K562 (cell line): ENCODE measurements around the gene LAIR2. TPM values are rescaled to one million over a fixed set of nuclear protein-coding genes. Genes with fewer than 3 reads are reported as not detected.

Experiments
- E4F1 ChIP-seq: fragments of 250-450 bp; sonication (Bioruptor Pico); IDR thresholded peaks from 2 replicates; pipeline ENCODE4 v1.5.0; 2021; ENCODE audit warnings: mild to moderate bottlenecking, borderline replicate concordance
- ELF4 ChIP-seq: fragments of 450-650 bp; formaldehyde crosslinking; IDR thresholded peaks from 2 replicates; pipeline ENCODE4 v1.4.0; 2022; ENCODE audit warnings: missing genetic modification characterization
- ETV1 ChIP-seq: fragments of 450-650 bp; conservative IDR thresholded peaks from 2 replicates; pipeline ENCODE4 v1.6.1; 2016; ENCODE audit warnings: missing genetic modification characterization, control low read depth, low read depth, missing compliant biosample characterization
- HNRNPL ChIP-seq: fragments of 200-400 bp; formaldehyde crosslinking; IDR thresholded peaks from 2 replicates; pipeline ENCODE4 v1.6.1; 2017; ENCODE audit warnings: low read depth, mild to moderate bottlenecking, low read length
- NR2C1 ChIP-seq, 2 experiments: fragments of 450-650 bp; IDR thresholded peaks; 2 replicates each; pipeline ENCODE4 v1.6.1; 2017; ENCODE audit warnings: mild to moderate bottlenecking in 2 of 2, antibody characterized with exemption in 1 of 2, inconsistent platforms in 1 of 2, missing compliant biosample characterization in 1 of 2, missing genetic modification characterization in 1 of 2
- POLR2H ChIP-seq: IDR thresholded peaks from 2 replicates; pipeline ENCODE4 v1.6.1; 2016; ENCODE audit warnings: missing genetic modification characterization, low read depth, mild to moderate bottlenecking, control low read depth, missing compliant biosample characterization, moderate library complexity
- RCOR1 ChIP-seq, 2 experiments: IDR thresholded peaks; 2 replicates each; pipeline ENCODE4 v1.6.1; 2012; ENCODE audit warnings: low read depth in 2 of 2, low read length in 2 of 2, borderline replicate concordance in 1 of 2, improper control_type of control experiment in 1 of 2
- RREB1 ChIP-seq: fragments of 250-450 bp; sonication (Bioruptor Pico); IDR thresholded peaks from 2 replicates; pipeline ENCODE4 v1.4.0; 2020
- SNAPC5 ChIP-seq: fragments of 250-450 bp; sonication (Bioruptor Pico); IDR thresholded peaks from 2 replicates; pipeline ENCODE4 v1.8.0; 2021; ENCODE audit warnings: moderate library complexity, mild to moderate bottlenecking, inconsistent platforms
- SRSF3 ChIP-seq: fragments of 200-400 bp; formaldehyde crosslinking; IDR thresholded peaks from 2 replicates; pipeline ENCODE4 v1.6.1; 2016; ENCODE audit warnings: mild to moderate bottlenecking, low read length, moderate library complexity; ENCODE audit not compliant: insufficient read depth
- TCF15 ChIP-seq: fragments of 250-450 bp; sonication (Bioruptor Pico); IDR thresholded peaks from 2 replicates; pipeline ENCODE4 v1.8.0; 2022; ENCODE audit warnings: moderate library complexity, mild to moderate bottlenecking, inconsistent platforms
- ZBTB34 ChIP-seq: fragments of 250-450 bp; sonication (Bioruptor Pico); IDR thresholded peaks from 2 replicates; pipeline ENCODE4 v1.8.0; 2021; ENCODE audit warnings: mild to moderate bottlenecking, moderate library complexity
- ZNF282 ChIP-seq: sonication (generic); formaldehyde crosslinking; IDR thresholded peaks from 2 replicates; pipeline ENCODE4 v1.8.1; 2023; ENCODE audit warnings: missing genetic modification reagents
- ZNF584 ChIP-seq: fragments of 200-800 bp; sonication (Bioruptor generic); IDR thresholded peaks from 2 replicates; pipeline ENCODE4 v1.6.1; 2016; ENCODE audit warnings: low read depth, mild to moderate bottlenecking, missing genetic modification characterization, missing compliant biosample characterization
- ZNF778 ChIP-seq: fragments of 450-650 bp; formaldehyde crosslinking; IDR thresholded peaks from 2 replicates; pipeline ENCODE4 v1.4.0; 2020; ENCODE audit warnings: mild to moderate bottlenecking, moderate library complexity
- polyA plus RNA-seq, 8 experiments: library from polyadenylated mRNA; depleted of rRNA in 4 of 8; stranded (reverse) in 5 of 8; unstranded in 3 of 8; fragments of >200 nt; fragmentation: Nextera tagmentation in 2 of 8; fragmentation: Illumina TruSeq in 1 of 8; extraction: Ambion mirVana in 2 of 8; extraction: Trizol in 1 of 8; gene quantifications; 2 replicates each; pipeline versions ENCODE4 v1.2.1 to v1.2.3, GENCODE V29; 2011 to 2014; ENCODE audit warnings: inconsistent platforms in 1 of 8, missing spikeins in 1 of 8
- total RNA-seq, 7 experiments: library from RNA; depleted of rRNA in 6 of 7; stranded (reverse); fragments of >200 nt in 6 of 7; fragmentation: Illumina TruSeq in 2 of 7; extraction: Trizol in 2 of 7; gene quantifications; 2 replicates each; pipeline versions ENCODE4 v1.2.1 to v1.2.3, GENCODE V29; 2011 to 2021; ENCODE audit warnings: low replicate concordance in 1 of 7

Gene LAIR2
- total and polyA plus RNA-seq, 9 of the 15 experiments (the other 6 are each of a cell fraction or from before 2014, with no cell fraction given) = not detected

- TF ChIP-seq ZBTB34 (CRISPR knock-in tag) = no peak
- no peak for TF ChIP-seq RCOR1 (IDR thresholded peaks at IDR 0.05; ENCODE audit: borderline replicate concordance in 1 of 2, low read depth in 2 of 2, low read length in 2 of 2)
- no peak for TF ChIP-seq RREB1 (CRISPR knock-in tag)
- TF ChIP-seq ELF4 (CRISPR knock-in tag) = no peak
- TF ChIP-seq NR2C1 (IDR thresholded peaks at IDR 0.05) = no peak
- TF ChIP-seq NR2C1 (tag; IDR thresholded peaks at IDR 0.05) = no peak
- TF ChIP-seq POLR2H (tag) = no peak
- TF ChIP-seq ZNF584 (CRISPR knock-in tag) = no peak
- TF ChIP-seq E4F1 (CRISPR knock-in tag) = no peak
- peak; percentile 54 for TF ChIP-seq HNRNPL
- no peak for TF ChIP-seq TCF15
- 0 out of 2 replicates have a peak, but pooled peaks have one; percentile 38 for TF ChIP-seq ZNF282 (CRISPR knock-in tag)
- TF ChIP-seq ETV1 (tag) = no peak
- no peak for TF ChIP-seq SRSF3
- no peak for TF ChIP-seq SNAPC5 (CRISPR knock-in tag)
- TF ChIP-seq ZNF778 (CRISPR knock-in tag) = no peak
Observed at GRCh38 chr19:54462655-54463530, 39.7 kb upstream of the LAIR2 start (continued).
